Subcutaneous abdominal adipose tissue (tissue), 5 donors: Measurements from ENCODE around the gene SLC17A1.

ENCODE experiments used
- H3K27ac ChIP-seq: one replicate; pipeline ENCODE4 v1.7.0; 2013; ENCODE audit warnings: low read depth, mild to moderate bottlenecking, inconsistent platforms, low read length, moderate library complexity
- H3K27me3 ChIP-seq, 5 donors: one replicate each; pipeline ENCODE4 v1.7.0; 2013; ENCODE audit warnings: low read length in 5 of 5, inconsistent platforms in 1 of 5; ENCODE audit not compliant: control insufficient read depth in 5 of 5, insufficient read depth in 4 of 5
- H3K36me3 ChIP-seq, 5 donors: one replicate each; pipeline ENCODE4 v1.7.0; 2013; ENCODE audit warnings: low read length in 5 of 5; ENCODE audit not compliant: control insufficient read depth in 5 of 5, insufficient read depth in 5 of 5
- H3K4me1 ChIP-seq, 5 donors: one replicate each; pipeline ENCODE4 v1.7.0; 2013; ENCODE audit warnings: low read length in 5 of 5, mild to moderate bottlenecking in 3 of 5, moderate library complexity in 1 of 5; ENCODE audit not compliant: control insufficient read depth in 5 of 5, insufficient read depth in 5 of 5
- H3K4me3 ChIP-seq, 5 donors: one replicate each; pipeline ENCODE4 v1.7.0; 2013; ENCODE audit warnings: low read length in 5 of 5, low read depth in 1 of 5
- H3K9ac ChIP-seq, 5 donors: one replicate each; pipeline ENCODE4 v1.7.0; 2013; ENCODE audit warnings: low read length in 5 of 5, mild to moderate bottlenecking in 4 of 5, moderate library complexity in 3 of 5
- H3K9me3 ChIP-seq, 5 donors: one replicate each; pipeline ENCODE4 v1.7.0; 2013; ENCODE audit warnings: low read length in 5 of 5; ENCODE audit not compliant: control insufficient read depth in 5 of 5
- donor health status: healthy.
- donor health status: healthy.
- donor health status: healthy.
- donor health status: healthy.
- donor health status: healthy.

Gene SLC17A1

DNA sequence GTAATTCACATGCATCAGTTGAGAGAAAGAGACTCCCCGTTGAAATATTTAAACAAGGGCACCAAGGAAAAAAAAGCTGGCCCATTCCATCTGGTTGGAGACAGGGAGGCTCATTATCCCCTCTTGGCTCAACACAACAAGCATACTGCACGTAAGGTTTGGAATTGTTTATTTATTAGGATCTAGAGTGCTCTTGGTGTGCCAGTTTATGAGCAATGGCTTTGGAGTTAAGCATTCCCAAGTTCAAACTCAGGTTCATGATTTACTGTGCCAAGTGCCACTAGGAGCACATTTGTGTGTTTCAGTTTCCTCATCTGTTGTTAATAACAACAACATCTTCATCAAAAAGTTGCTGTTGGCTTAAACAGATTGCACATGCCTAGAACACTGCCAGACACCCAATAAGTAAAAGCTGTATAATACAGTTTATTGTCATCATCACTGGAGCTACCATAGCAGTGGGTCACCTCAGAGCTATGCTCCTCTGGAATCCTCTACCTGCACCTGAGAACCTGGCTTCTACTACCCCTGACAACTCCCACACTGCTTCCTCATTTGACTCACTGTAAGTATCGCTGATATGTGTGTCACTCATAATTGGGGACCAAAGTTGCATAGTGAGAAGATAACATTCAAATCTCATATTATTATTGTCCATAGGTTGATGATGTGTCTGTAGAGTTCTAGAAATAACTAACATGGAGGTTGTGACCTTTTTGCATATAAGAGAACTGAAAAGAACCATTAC is 36.8 kb upstream of the SLC17A1 start:
- H3K4me1 ChIP-seq: no peaks in the 10 kb centered on the region
- no peak overlapping the region for H3K27ac ChIP-seq
- H3K36me3 ChIP-seq: no peaks in the 10 kb centered on the region
- H3K9me3 ChIP-seq: no peaks in the 10 kb centered on the region
- H3K9ac ChIP-seq: no peak overlapping the region
- H3K27me3 ChIP-seq: no peaks in the 10 kb centered on the region
- H3K4me3 ChIP-seq: no peak overlapping the region

GRCh38 chr6:25866011-25866410 is 34.2 kb upstream of the SLC17A1 start:
- H3K9me3 ChIP-seq: no peaks in the 10 kb centered on the region
- H3K4me1 ChIP-seq: no peaks in the 10 kb centered on the region
- H3K4me3 ChIP-seq: no peak overlapping the region
- no peak overlapping the region for H3K27ac ChIP-seq
- no peaks in the 10 kb centered on the region for H3K27me3 ChIP-seq
- no peaks in the 10 kb centered on the region for H3K36me3 ChIP-seq
- no peak overlapping the region for H3K9ac ChIP-seq

DNA sequence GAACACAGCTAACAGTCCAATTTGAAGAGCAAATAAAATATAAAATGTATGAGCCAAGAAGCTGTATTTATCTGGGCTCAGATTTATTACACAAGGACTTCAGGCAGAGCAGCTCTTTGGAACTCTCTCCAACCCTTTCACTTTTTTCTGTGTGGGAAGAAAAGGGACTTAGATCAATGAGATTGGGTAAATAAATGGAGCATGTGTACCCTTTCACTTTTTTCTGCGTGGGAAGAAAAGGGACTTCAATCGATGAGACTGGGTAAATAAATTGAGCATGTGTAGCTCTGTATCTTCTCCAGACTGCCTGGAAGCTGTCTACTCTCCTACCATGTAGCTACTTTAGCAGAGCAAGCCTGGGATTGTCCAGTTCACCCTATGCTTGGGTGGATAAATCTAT is 31.5 kb upstream of the SLC17A1 start:
- Histone ChIP-seq H3K36me3 (no peaks in the 10 kb centered on the region), H3K9me3 (no peaks in the 10 kb centered on the region), H3K27me3 (peaks cover 0 to 4% (median 0%) of the 10 kb centered on the region in 5 donors), H3K4me1 (no peaks in the 10 kb centered on the region), H3K9ac (no peak overlapping the region), H3K27ac (no peak overlapping the region), H3K4me3 (no peak overlapping the region)

DNA sequence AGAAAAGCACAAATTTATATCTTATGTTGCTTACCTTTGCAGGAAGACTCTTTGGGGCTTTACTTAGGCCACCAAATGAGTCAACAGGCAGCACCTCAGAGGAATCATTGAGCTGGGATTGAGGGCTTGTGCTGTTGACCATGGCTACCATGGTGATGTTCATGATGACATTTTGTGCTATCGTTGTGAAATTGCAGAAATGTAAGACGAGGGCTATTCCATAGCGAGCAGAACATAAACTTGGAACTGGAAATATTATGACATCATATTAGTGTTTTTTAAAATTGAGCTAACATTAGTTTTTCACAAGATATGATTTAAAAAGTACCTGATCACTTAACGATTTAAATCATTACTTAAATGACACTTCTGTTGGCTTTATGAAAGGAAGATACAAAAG is 30.3 kb upstream of the SLC17A1 start:
- Histone ChIP-seq H3K27ac (no peak overlapping the region), H3K9ac (no peak overlapping the region), H3K9me3 (no peaks in the 10 kb centered on the region), H3K36me3 (no peaks in the 10 kb centered on the region), H3K4me1 (no peaks in the 10 kb centered on the region), H3K4me3 (no peak overlapping the region), H3K27me3 (peaks cover 0 to 4% (median 0%) of the 10 kb centered on the region in 5 donors)

DNA sequence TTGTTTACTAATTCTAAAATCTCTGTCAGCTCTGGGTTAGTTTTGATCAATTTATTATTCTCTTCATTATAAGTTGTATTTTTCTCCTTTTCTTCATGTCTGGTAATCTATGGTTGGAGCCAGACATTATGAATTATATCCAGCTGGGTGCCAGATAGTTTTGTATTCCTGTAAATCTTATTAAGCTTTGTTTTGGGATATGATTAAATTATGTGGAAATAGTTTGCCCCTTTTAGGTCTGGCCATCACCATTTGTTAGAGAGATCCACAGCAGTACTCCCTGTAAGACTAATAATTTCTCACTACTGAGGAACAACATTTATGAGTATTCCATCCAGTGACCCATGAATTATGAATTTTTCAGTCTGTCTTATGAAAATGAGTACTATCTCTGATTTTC is 20.9 kb upstream of the SLC17A1 start:
- Histone ChIP-seq H3K9ac (no peak overlapping the region), H3K4me3 (no peak overlapping the region), H3K27ac (no peak overlapping the region), H3K9me3 (no peaks in the 10 kb centered on the region), H3K36me3 (no peaks in the 10 kb centered on the region), H3K4me1 (no peaks in the 10 kb centered on the region), H3K27me3 (peaks cover 0 to 4% (median 0%) of the 10 kb centered on the region in 5 donors)

DNA sequence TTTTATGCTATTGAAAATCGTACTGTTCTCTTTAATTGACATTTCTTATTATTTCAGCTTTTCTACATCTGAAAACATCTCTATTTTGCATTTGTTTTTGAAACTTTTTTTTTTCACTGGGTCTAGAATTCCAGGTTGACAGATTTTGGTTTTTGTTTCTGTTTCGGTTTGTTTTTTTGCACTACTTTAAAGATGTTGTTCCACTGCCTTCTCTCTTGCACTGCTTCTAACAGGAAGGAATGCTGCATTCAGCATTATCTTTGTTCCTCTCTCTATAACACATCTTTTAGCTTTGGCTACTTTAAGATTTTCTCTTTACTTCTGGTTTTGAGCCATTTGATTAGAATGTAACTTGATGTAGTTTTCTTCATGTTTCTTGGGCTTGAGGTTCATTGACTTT is 20.1 kb upstream of the SLC17A1 start:
- H3K4me3 ChIP-seq: no peak overlapping the region
- H3K27ac ChIP-seq: no peak overlapping the region
- H3K9me3 ChIP-seq: no peaks in the 10 kb centered on the region
- H3K9ac ChIP-seq: no peak overlapping the region
- no peaks in the 10 kb centered on the region for H3K4me1 ChIP-seq
- peaks cover 0 to 4% (median 0%) of the 10 kb centered on the region in 5 donors for H3K27me3 ChIP-seq
- no peaks in the 10 kb centered on the region for H3K36me3 ChIP-seq

DNA sequence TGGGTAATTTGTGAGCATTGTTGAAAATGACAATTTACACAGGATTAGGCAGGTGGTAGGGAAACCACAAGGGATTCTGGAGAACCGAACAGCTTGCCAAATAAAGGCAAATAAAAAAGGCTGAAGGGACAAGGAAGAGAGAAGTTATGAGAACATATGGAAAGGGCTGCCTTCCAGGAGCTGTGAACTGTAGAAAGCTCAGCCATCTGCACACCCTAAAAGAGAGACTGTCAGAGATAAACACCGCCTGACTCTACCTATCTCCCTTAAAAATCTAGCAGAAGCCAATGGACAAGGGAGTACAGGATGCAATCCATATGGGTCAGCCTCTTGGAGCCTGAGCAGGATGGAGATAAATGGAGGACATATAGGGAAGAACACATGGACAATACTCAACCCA is 12.7 kb upstream of the SLC17A1 start:
- Histone ChIP-seq H3K27ac (no peak overlapping the region), H3K27me3 (no peaks in the 10 kb centered on the region), H3K4me3 (no peak overlapping the region), H3K36me3 (no peaks in the 10 kb centered on the region), H3K9me3 (no peaks in the 10 kb centered on the region), H3K4me1 (no peaks in the 10 kb centered on the region), H3K9ac (no peak overlapping the region)

DNA sequence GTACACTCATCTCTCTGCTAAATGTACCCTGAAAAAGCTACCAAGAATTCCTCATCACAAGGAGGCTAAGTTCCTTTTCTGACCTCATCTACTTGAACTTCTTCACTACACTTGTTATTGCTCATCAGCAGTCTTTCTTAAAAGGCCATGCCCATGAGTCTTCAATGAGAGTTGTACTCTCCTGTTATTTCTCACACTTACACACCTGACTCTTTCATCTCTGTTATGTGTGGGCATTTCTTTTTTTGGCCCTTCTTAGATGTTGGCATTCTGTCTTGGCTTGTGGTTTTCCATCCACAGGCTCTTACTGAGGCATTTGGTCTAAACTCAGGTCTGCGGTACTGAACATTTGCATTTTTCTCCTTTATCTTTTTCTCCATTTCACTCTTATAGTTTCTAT is 10.7 kb upstream of the SLC17A1 start:
- Histone ChIP-seq H3K36me3 (no peaks in the 10 kb centered on the region), H3K4me3 (no peak overlapping the region), H3K27ac (no peak overlapping the region), H3K4me1 (no peaks in the 10 kb centered on the region), H3K9ac (no peak overlapping the region), H3K27me3 (no peaks in the 10 kb centered on the region), H3K9me3 (no peaks in the 10 kb centered on the region)

GRCh38 chr6:25835442-25836283 is 3.8 kb upstream of the SLC17A1 start:
- Histone ChIP-seq H3K9ac (no peak overlapping the region), H3K9me3 (no peaks in the 10 kb centered on the region), H3K36me3 (no peaks in the 10 kb centered on the region), H3K27me3 (peaks cover 0 to 2% (median 0%) of the 10 kb centered on the region in 5 donors), H3K4me1 (no peaks in the 10 kb centered on the region), H3K4me3 (no peak overlapping the region), H3K27ac (no peak overlapping the region)

- Histone ChIP-seq H3K27me3 (peaks cover 0 to 2% (median 0%) of the 10 kb centered on the region in 5 donors), H3K27ac (no peak overlapping the region), H3K9me3 (no peaks in the 10 kb centered on the region), H3K4me1 (no peaks in the 10 kb centered on the region), H3K9ac (no peak overlapping the region), H3K4me3 (no peak overlapping the region), H3K36me3 (no peaks in the 10 kb centered on the region)
These were observed 3.1 kb upstream of the SLC17A1 start for GRCh38 chr6:25834950-25835349.
